Measurements from ENCODE around the gene RYR2. TPM values are rescaled to one million over a fixed set of nuclear protein-coding genes. Genes with fewer than 3 reads are reported as not detected.

RYR2 gene
- total RNA-seq, 1 donor from 2014 or later: 5.4 TPM

DNA sequence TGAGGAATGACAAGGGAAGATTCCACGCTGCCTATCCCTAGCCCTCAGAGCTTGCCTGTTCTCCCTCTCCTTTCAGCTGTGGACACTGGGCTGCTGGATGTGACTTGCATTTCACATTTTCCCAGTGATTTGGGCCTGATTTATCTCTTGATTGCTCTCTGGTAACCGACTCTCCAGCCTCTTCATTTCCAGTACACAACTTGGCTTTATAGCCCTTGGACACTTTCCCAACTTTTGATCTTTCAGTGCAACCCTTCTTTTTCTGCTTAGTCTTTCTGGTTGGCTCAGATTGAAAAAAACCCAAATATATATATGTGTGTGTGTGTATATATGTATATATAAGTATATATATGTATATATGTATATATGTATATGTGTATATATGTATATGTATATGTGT is 138.3 kb downstream of the RYR2 start:
- Mint-ChIP-seq H3K36me3 (ENCODE audit: low read depth, unreplicated experiment) (no peaks in the 10 kb centered on the region), H3K9me3 (ENCODE audit: unreplicated experiment) (no peaks in the 10 kb centered on the region), H3K27me3 (ENCODE audit: unreplicated experiment) (no peaks in the 10 kb centered on the region)

GRCh38 chr1:237181743-237182317 is 139.8 kb downstream of the RYR2 start:
- DNase-seq (ENCODE audit: low spot score): no peak
- Mint-ChIP-seq H3K36me3 (ENCODE audit: low read depth, unreplicated experiment) (no peaks in the 10 kb centered on the region), H3K9me3 (ENCODE audit: unreplicated experiment) (no peaks in the 10 kb centered on the region), H3K27ac (ENCODE audit: unreplicated experiment) (no peak overlapping the region), H3K4me3 (ENCODE audit: unreplicated experiment) (no peak overlapping the region), H3K27me3 (ENCODE audit: unreplicated experiment) (no peaks in the 10 kb centered on the region), H3K4me1 (ENCODE audit: unreplicated experiment) (peaks cover 6% of the 10 kb centered on the region)
- TF ChIP-seq CTCF (IDR thresholded peaks at IDR 0.05; ENCODE audit: unreplicated experiment): no peak

More for the DNA sequence above, 138.3 kb downstream of the RYR2 start:
- H3K27ac Mint-ChIP-seq (ENCODE audit: unreplicated experiment): no peak overlapping the region
- no peak for DNase-seq (ENCODE audit: low spot score)
- peaks cover 2% of the 10 kb centered on the region for H3K4me1 Mint-ChIP-seq (ENCODE audit: unreplicated experiment)
- no peak overlapping the region for H3K4me3 Mint-ChIP-seq (ENCODE audit: unreplicated experiment)
- no peak for TF ChIP-seq CTCF (IDR thresholded peaks at IDR 0.05; ENCODE audit: unreplicated experiment)

DNA sequence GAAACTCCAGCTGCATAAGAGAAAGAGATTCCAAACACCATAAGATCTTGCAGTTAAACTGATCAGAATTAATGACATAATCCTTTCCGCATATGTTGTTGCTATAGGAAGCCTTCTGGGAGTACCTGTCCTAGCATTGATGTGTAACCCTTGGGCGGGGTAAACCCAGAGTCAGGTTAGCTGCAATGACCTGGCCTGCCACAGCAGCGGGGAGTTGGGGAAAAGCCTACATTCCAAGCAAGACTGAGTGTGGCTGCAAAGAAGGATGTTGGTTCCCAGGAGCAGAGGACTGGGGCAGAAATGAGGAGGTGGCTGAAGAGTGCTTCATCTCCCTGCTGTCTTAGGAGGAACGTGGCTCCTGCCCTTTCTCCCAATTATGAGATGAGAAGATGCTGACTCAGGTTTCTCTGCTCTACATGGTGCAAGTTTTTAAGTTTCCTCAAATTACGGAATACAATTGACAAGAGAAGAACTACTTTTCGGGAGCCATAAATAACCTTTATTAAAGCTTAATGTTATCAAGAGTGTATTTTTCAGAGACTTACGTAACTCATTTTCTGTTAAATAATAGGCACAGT is 142.1 kb downstream of the RYR2 start:
- Mint-ChIP-seq H3K36me3 (ENCODE audit: low read depth, unreplicated experiment) (no peaks in the 10 kb centered on the region), H3K27me3 (ENCODE audit: unreplicated experiment) (no peaks in the 10 kb centered on the region), H3K4me3 (ENCODE audit: unreplicated experiment) (no peak overlapping the region), H3K9me3 (ENCODE audit: unreplicated experiment) (no peaks in the 10 kb centered on the region), H3K27ac (ENCODE audit: unreplicated experiment) (no peak overlapping the region), H3K4me1 (ENCODE audit: unreplicated experiment) (peaks cover 6% of the 10 kb centered on the region)
- no peak for DNase-seq (ENCODE audit: low spot score)
- no peak for TF ChIP-seq CTCF (IDR thresholded peaks at IDR 0.05; ENCODE audit: unreplicated experiment)

GRCh38 chr1:237186675-237187074 is 144.7 kb downstream of the RYR2 start:
- no peak overlapping the region for H3K4me3 Mint-ChIP-seq (ENCODE audit: unreplicated experiment)
- H3K27me3 Mint-ChIP-seq (ENCODE audit: unreplicated experiment): no peaks in the 10 kb centered on the region
- no peaks in the 10 kb centered on the region for H3K9me3 Mint-ChIP-seq (ENCODE audit: unreplicated experiment)
- TF ChIP-seq CTCF (IDR thresholded peaks at IDR 0.05; ENCODE audit: unreplicated experiment): no peak
- no peaks in the 10 kb centered on the region for H3K36me3 Mint-ChIP-seq (ENCODE audit: low read depth, unreplicated experiment)
- DNase-seq (ENCODE audit: low spot score): no peak
- H3K4me1 Mint-ChIP-seq (ENCODE audit: unreplicated experiment): peaks cover 6% of the 10 kb centered on the region
- H3K27ac Mint-ChIP-seq (ENCODE audit: unreplicated experiment): no peak overlapping the region

GRCh38 chr1:237187842-237188241 is 145.9 kb downstream of the RYR2 start:
- H3K4me3 Mint-ChIP-seq (ENCODE audit: unreplicated experiment): no peak overlapping the region
- no peak overlapping the region for H3K27ac Mint-ChIP-seq (ENCODE audit: unreplicated experiment)

More at GRCh38 chr1:237187842-237188241, 145.9 kb downstream of the RYR2 start:
- DNase-seq (ENCODE audit: low spot score): no peak
- no peaks in the 10 kb centered on the region for H3K36me3 Mint-ChIP-seq (ENCODE audit: low read depth, unreplicated experiment)
- H3K4me1 Mint-ChIP-seq (ENCODE audit: unreplicated experiment): peaks cover 6% of the 10 kb centered on the region
- TF ChIP-seq CTCF (IDR thresholded peaks at IDR 0.05; ENCODE audit: unreplicated experiment): no peak
- no peaks in the 10 kb centered on the region for H3K27me3 Mint-ChIP-seq (ENCODE audit: unreplicated experiment)
- H3K9me3 Mint-ChIP-seq (ENCODE audit: unreplicated experiment): no peaks in the 10 kb centered on the region

Measured in endothelial cell (in vitro differentiated cells).